ENCODE data around the gene PRSS27. TPM values are rescaled to one million over a fixed set of nuclear protein-coding genes. Genes with fewer than 3 reads are reported as not detected.

PRSS27 gene
- total RNA-seq, result 1 to 10 TPM in 3 of 4 donors, under 1 TPM in 1; 0.82 to 3.0 (median 1.4) TPM

DNA sequence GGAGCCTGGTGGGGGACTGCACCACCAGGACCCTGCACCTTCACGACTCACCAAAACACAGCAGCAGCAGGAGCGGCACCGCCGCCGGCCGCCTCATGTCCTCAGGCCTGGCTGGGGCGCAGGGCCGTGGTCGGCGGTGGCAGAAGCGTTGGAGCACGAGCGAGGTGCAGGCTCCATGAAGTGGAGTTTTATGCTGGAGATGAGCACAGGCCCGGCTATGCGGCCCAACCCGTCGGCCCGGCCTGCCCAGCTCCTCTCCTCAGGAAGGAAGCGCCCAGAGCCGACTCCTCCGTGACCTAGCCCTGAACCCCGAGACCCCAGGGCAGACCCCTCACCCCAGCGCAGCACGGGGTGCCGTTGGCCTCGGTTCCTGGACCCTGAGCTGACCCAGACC is at the start of gene PRSS27:
Gene PRSS27, minus strand, starts transcription at position 161 of the 394 bp plus-strand sequence. Its CDS starts 64 bp downstream, at position 97.
- TF ChIP-seq CTCF (IDR thresholded peaks at IDR 0.05; ENCODE audit: low read depth), result no peak

DNA sequence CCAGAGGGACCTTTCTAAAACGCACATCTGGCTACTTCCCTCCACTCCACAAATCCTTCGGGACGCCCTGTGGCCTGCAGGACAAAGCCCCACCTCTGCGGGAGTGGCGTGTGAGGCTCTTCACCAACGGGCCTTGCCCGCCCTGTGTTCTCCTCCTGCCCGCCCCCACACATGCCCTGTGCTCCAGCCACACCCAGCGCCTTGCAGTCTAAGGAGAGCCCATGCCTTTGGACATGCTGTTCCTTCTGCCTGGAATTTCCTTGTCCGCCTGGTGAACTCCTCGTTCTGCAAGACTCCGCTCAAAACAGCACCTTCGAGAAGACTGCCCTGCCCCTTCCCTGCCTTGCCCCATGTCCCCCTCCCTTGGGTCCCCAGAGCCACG is 49.6 kb upstream of the PRSS27 start:
- no peak for TF ChIP-seq CTCF (IDR thresholded peaks at IDR 0.05; ENCODE audit: low read depth)

DNA sequence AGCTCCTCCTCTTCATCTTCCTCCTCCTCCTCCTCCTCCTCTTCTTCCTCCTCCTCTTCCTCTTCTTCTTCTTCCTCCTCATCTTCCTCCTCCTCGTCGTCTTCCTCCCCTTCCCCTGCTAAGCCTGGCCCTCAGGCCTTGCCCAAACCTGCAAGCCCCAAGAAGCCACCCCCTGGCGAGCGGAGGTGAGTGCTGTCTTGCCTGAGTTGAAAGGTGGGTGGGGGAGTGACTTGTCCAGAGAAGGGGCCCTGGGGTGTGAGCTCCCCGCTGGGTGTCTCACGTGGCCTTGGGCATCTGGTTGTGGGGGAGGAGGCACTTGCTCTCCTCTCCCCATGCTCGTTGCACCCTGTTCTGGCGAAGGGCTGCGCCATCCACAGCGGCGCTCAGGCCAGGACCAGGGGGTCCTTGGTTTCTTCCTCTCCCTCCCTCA is 49.1 kb upstream of the PRSS27 start:
- no peak for TF ChIP-seq CTCF (IDR thresholded peaks at IDR 0.05; ENCODE audit: low read depth)

DNA sequence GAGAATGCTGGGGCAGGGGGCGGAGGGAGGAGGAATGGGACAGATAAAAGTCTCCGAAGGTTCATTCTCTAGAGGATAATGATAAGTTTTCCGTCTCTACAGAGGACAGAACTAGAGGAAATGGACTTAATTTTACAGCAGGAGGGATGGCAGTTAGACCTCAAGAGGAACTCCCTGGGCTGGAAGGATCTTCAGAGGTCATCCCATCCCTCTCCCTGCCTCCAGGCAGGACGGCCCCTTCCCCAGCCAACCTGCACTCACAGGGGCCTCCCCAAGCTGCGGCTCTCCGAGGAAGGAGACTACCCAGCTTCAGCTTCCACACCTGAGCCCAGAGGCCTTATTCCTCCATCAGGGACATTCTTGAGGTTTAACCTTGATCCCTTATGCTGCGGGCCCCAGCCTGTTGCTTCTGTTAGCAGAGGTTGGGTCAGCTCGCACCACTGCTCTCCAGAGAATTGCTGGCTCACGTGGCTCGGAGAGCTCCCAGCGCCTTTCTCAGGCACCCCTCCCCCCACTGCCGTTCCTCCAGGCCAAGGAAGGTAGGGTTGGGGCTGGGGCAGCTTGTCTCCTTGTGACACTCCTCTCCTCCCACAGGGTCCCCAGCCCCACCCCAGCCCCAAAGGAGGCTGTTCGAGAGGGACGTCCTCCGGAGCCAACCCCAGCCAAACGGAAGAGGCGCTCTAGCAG is 48.5 kb upstream of the PRSS27 start:
- no peak for TF ChIP-seq CTCF (IDR thresholded peaks at IDR 0.05; ENCODE audit: low read depth)

DNA sequence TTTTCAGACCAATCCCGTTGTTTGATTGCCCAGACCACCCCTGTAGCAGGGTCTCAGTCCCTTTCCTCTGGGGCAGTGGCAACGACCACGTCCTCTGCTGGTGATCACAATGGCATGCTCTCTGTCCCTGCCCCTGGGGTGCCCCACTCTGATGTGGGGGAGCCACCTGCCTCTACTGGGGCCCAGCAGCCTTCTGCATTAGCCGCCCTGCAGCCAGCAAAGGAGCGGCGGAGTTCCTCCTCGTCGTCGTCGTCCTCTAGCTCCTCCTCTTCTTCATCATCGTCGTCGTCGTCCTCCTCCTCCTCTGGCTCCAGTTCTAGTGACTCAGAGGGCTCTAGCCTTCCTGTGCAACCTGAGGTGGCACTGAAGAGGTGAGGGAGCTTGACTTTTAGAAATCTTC is 47.9 kb upstream of the PRSS27 start:
- TF ChIP-seq CTCF (IDR thresholded peaks at IDR 0.05; ENCODE audit: low read depth), result no peak

DNA sequence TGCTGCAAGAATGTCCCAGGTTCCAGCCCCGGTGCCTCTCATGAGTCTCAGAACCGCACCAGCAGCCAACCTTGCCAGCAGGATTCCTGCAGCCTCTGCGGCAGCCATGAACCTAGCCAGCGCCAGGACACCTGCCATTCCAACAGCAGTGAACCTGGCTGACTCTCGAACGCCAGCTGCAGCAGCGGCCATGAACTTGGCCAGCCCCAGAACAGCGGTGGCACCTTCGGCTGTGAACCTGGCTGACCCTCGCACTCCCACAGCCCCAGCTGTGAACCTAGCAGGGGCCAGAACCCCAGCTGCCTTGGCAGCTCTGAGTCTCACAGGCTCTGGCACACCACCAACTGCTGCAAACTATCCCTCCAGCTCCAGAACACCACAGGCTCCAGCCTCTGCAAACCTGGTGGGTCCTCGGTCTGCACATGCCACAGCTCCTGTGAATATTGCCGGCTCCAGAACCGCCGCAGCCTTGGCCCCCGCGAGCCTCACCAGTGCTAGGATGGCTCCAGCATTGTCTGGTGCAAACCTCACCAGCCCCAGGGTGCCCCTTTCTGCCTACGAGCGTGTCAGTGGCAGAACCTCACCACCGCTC is 47.2 kb upstream of the PRSS27 start:
- TF ChIP-seq CTCF (IDR thresholded peaks at IDR 0.05; ENCODE audit: low read depth), result no peak

DNA sequence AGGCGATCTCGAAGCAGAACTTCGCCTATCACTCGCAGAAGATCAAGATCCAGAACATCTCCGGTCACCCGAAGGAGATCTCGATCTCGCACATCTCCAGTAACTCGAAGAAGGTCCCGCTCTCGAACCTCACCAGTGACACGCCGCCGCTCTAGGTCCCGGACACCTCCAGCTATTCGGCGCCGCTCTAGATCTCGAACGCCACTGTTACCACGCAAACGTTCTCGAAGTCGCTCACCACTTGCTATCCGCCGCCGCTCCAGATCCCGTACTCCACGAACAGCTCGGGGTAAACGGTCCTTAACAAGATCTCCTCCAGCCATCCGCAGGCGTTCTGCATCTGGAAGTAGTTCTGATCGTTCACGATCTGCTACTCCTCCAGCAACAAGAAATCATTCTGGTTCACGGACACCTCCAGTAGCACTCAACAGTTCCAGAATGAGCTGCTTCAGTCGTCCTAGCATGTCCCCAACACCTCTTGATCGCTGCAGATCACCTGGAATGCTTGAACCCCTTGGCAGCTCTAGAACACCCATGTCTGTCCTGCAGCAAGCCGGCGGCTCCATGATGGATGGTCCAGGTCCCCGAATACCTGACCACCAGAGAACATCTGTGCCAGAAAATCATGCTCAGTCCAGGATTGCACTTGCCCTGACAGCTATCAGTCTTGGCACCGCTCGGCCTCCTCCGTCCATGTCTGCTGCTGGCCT is 46.6 kb upstream of the PRSS27 start:
- no peak for TF ChIP-seq CTCF (IDR thresholded peaks at IDR 0.05; ENCODE audit: low read depth)

All from subcutaneous adipose tissue (tissue), 4 donors.